GM12878 (cell line): ENCODE measurements around the gene TMEM63B. TPM values are rescaled to one million over a fixed set of nuclear protein-coding genes. Genes with fewer than 3 reads are reported as not detected.

ENCODE experiments used
- ATAC-seq: fragments of 200-7000 bp; cut with Tn5 transposase; 3 replicates; pipeline ENCODE4 v1.9.1; 2020; ENCODE audit warnings: mild to moderate bottlenecking, moderate library complexity
- BruUV-seq: library from RNA; stranded (reverse); fragments of 400-500 nt; replicated peaks from 2 replicates; lab custom pipeline; 2021; lab: Mats Ljungman, UMichigan
- CTCF ChIA-PET: fragments of 300-600 bp; sonication (Branson Sonifier 250); formaldehyde crosslinking; extraction: SDS; loops from one replicate; lab custom pipeline; 2021; ENCODE audit warnings: inconsistent platforms; lab: Yijun Ruan, JAX
- POLR2A ChIA-PET: fragments of 350-600 bp; formaldehyde crosslinking; extraction: SDS; loops from one replicate; lab custom pipeline; 2021; ENCODE audit warnings: inconsistent platforms; lab: Charles Lee
- RAD21 ChIA-PET: fragments of 300-600 bp; sonication (Branson Sonifier 250); formaldehyde crosslinking; loops from one replicate; lab custom pipeline; 2023; ENCODE audit warnings: antibody characterized with exemption; ENCODE audit not compliant: unreplicated experiment; lab: Charles Lee
- SMC1A ChIA-PET: fragments of 300-600 bp; sonication (Branson Sonifier 250); formaldehyde crosslinking; loops from one replicate; lab custom pipeline; 2023; ENCODE audit not compliant: unreplicated experiment, uncharacterized antibody; lab: Charles Lee
- DNase-seq: peaks from one replicate; pipeline ENCODE4 v3.0.0-alpha.2; 2011; ENCODE audit warnings: low read depth, low spot score
- FAIRE-seq: peaks from 3 replicates; lab custom pipeline; 2011; peaks lifted over from hg19 to GRCh38; lab: Jason Lieb, UNC
- H2AFZ ChIP-seq: 2 replicates; pipeline ENCODE4 v1.6.0; 2011; ENCODE audit warnings: low read depth, low read length, control low read depth; ENCODE audit not compliant: control insufficient read depth
- H3K27ac ChIP-seq: 2 replicates; pipeline ENCODE4 v1.5.1; 2011; ENCODE audit warnings: control low read depth; ENCODE audit not compliant: control insufficient read depth, insufficient read depth
- H3K27me3 ChIP-seq, 2 experiments: replicated peaks in 1 of 2; 2 replicates each; pipeline versions ENCODE4 v1.6.0 to v1.6.1; 2011; ENCODE audit warnings: low read length in 1 of 2; ENCODE audit not compliant: control insufficient read depth in 2 of 2, insufficient read depth in 2 of 2
- H3K36me3 ChIP-seq, 2 experiments: 2 replicates each; pipeline ENCODE4 v1.5.1; 2011; ENCODE audit warnings: low read length in 1 of 2; ENCODE audit not compliant: control insufficient read depth in 2 of 2, insufficient read depth in 2 of 2
- H3K4me1 ChIP-seq: 2 replicates; pipeline ENCODE4 v1.6.1; 2011; ENCODE audit warnings: mild to moderate bottlenecking, low read length, moderate library complexity, mixed read lengths; ENCODE audit not compliant: control insufficient read depth, insufficient read depth
- H3K4me2 ChIP-seq: 2 replicates; pipeline ENCODE4 v1.6.0; 2011; ENCODE audit warnings: control low read depth; ENCODE audit not compliant: control insufficient read depth, insufficient read depth
- H3K4me3 ChIP-seq: fragments of 200-600 bp; sonication (generic); 2 replicates; pipeline ENCODE4 v1.5.1; 2016
- H3K79me2 ChIP-seq: 2 replicates; pipeline ENCODE4 v1.6.0; 2011; ENCODE audit warnings: low read length; ENCODE audit not compliant: control insufficient read depth, insufficient read depth
- H3K9ac ChIP-seq: 2 replicates; pipeline ENCODE4 v1.8.0; 2011; ENCODE audit warnings: low read length, control low read depth, mixed read lengths; ENCODE audit not compliant: control insufficient read depth, insufficient read depth
- H3K9me3 ChIP-seq: replicated peaks from 3 replicates; pipeline ENCODE4 v1.5.1; 2011; ENCODE audit warnings: mild to moderate bottlenecking, low read length; ENCODE audit not compliant: control insufficient read depth, insufficient read depth
- H4K20me1 ChIP-seq: 2 replicates; pipeline ENCODE4 v1.6.0; 2011; ENCODE audit not compliant: control insufficient read depth, insufficient read depth
- ASH2L ChIP-seq: fragments of 300-600, 200-600 bp; sonication (generic); IDR thresholded peaks from 2 replicates; pipeline ENCODE4 v1.6.1; 2017; ENCODE audit warnings: low read depth, mild to moderate bottlenecking, borderline replicate concordance
- BMI1 ChIP-seq: fragments of 450-650 bp; IDR thresholded peaks from 2 replicates; pipeline ENCODE4 v1.6.1; 2016; ENCODE audit warnings: mild to moderate bottlenecking, moderate library complexity, borderline replicate concordance
- PAX8 ChIP-seq: fragments of 450-650 bp; IDR thresholded peaks from 2 replicates; pipeline ENCODE4 v1.6.1; 2017; ENCODE audit warnings: mild to moderate bottlenecking, moderate library complexity
- ZNF274 ChIP-seq: IDR thresholded peaks from one replicate; pipeline ENCODE4 v1.8.0; 2011; ENCODE audit not compliant: insufficient read length, insufficient read depth
- WGBS: methylation state at CpG from one replicate; pipeline ENCODE4 v1.1.6; 2016; ENCODE audit warnings: low lambda C conversion rate; ENCODE audit not compliant: insufficient replicate concordance, insufficient coverage; ENCODE audit errors: missing lambda C conversion rate; 5-methylcytosine and 5-hydroxymethylcytosine counted together
- in situ Hi-C: fragments of 300-500 bp; cut with MboI; formaldehyde crosslinking; loops from 9 replicates; pipeline ENCODE4 v1.14.3; 2018; ENCODE audit warnings: mixed read lengths
- intact Hi-C: fragments of 100-400 bp; cut with micrococcal nuclease; formaldehyde crosslinking; loops from one replicate; pipeline ENCODE4 v1.14.2; 2022; ENCODE audit not compliant: unreplicated experiment
- polyA plus RNA-seq, 11 experiments: library from polyadenylated mRNA; depleted of rRNA in 4 of 11; unstranded in 6 of 11; stranded (reverse) in 5 of 11; fragments of >200 nt; fragmentation: Nextera tagmentation in 4 of 11; fragmentation: Illumina TruSeq in 1 of 11; extraction: Ambion mirVana in 4 of 11; extraction: Trizol in 1 of 11; gene quantifications; 1 replicate in 1 of 11; 2 replicates in 10 of 11; pipeline versions ENCODE4 v1.2.1 to v1.2.3, GENCODE V29; 2011 to 2016; ENCODE audit warnings: inconsistent platforms in 2 of 11, missing spikeins in 2 of 11, low read depth in 1 of 11
- total RNA-seq, 4 experiments: library from RNA; depleted of rRNA in 3 of 4; stranded (reverse); fragments of >200 nt in 3 of 4; fragmentation: Illumina TruSeq in 1 of 4; extraction: Trizol in 1 of 4; gene quantifications; 2 replicates each; pipeline versions ENCODE4 v1.2.1 to v1.2.3, GENCODE V29; 2013 to 2021
- TF ChIP-seq, protein P1 (sequence below): IDR thresholded peaks from 2 replicates; pipeline ENCODE4 v1.6.1; 2012; ENCODE audit warnings: mild to moderate bottlenecking, low read depth, low read length

Gene TMEM63B
- total and polyA plus RNA-seq, 10 of the 15 experiments (the other 5 are each of a cell fraction or from before 2014, with no cell fraction given): 0.09 to 15.0 (median 7.1) TPM; not detected in 1

DNA sequence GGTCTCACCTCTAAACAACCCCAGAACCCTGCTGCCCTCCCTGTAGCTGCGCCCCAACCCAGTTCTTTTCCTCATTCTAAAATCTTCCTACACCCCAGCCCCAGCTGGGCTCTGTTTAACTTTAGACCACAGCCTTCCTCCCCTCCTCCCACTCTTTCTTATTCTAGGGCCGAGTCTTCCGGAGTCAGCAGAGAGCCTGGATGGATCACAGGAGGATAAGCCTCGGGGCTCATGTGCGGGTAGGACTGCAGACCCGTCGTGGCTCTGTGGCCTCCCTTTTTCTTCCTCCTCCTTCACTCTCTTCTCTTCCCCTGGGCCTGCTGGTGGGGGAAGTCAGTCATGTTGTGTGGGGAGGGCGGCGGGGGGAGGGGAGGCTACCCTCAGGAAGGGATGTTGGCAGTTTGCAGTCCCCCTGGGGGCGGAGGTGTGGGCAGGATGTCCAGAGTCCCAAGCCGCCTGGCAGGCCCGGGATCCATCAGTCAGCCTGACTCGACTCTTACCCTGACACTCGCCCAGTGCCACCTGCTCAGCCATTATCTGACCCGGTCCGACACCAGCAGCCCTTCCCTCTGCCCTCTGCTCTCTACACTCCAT is 39.3 kb downstream of the TMEM63B start:
- intact Hi-C loops (no loop called here), in situ Hi-C loops (no loop called here)
- Histone ChIP-seq H3K4me2 (no peak overlapping the region), H3K4me1 (no peaks in the 10 kb centered on the region), H4K20me1 (no peaks in the 10 kb centered on the region), H3K27ac (no peak overlapping the region), H3K9me3 (no peaks in the 10 kb centered on the region), H3K4me3 (no peak overlapping the region), H3K9ac (no peak overlapping the region), H3K27me3 (peaks cover 0 to 4% of the 10 kb centered on the region in 2 experiments; a peak in 3 of 4 replicates), H2AFZ (no peak overlapping the region; the same call in 1 of the 2 replicates)
- ChIA-PET RAD21 (no interaction called here), SMC1A (interaction anchor here (0.6 kb wide), 1 partner anchor 26 kb away, joined by 3 read pairs; no protein-coding TSS in a partner anchor), POLR2A (interaction anchor here (0.6 kb wide), 1 partner anchor 1444 kb away, joined by 5 read pairs; no protein-coding TSS in a partner anchor), CTCF (interaction anchor here (0.6 to 8.6 kb wide), 5 partner anchors 16 to 69 kb away, joined by 3 to 117 read pairs (median 3); partner anchors contain the start of gene SLC29A1)
- 28% methylated on average over 9 of the region's 16 CpGs for WGBS
- no TSS peak for BruUV-seq
- no peak for DNase-seq
- no peak for FAIRE-seq
- TF ChIP-seq BMI1 (no peak), PAX8 (no peak), ASH2L (no peak), ZNF274 (no peak)
- TF ChIP-seq, protein P1, sequence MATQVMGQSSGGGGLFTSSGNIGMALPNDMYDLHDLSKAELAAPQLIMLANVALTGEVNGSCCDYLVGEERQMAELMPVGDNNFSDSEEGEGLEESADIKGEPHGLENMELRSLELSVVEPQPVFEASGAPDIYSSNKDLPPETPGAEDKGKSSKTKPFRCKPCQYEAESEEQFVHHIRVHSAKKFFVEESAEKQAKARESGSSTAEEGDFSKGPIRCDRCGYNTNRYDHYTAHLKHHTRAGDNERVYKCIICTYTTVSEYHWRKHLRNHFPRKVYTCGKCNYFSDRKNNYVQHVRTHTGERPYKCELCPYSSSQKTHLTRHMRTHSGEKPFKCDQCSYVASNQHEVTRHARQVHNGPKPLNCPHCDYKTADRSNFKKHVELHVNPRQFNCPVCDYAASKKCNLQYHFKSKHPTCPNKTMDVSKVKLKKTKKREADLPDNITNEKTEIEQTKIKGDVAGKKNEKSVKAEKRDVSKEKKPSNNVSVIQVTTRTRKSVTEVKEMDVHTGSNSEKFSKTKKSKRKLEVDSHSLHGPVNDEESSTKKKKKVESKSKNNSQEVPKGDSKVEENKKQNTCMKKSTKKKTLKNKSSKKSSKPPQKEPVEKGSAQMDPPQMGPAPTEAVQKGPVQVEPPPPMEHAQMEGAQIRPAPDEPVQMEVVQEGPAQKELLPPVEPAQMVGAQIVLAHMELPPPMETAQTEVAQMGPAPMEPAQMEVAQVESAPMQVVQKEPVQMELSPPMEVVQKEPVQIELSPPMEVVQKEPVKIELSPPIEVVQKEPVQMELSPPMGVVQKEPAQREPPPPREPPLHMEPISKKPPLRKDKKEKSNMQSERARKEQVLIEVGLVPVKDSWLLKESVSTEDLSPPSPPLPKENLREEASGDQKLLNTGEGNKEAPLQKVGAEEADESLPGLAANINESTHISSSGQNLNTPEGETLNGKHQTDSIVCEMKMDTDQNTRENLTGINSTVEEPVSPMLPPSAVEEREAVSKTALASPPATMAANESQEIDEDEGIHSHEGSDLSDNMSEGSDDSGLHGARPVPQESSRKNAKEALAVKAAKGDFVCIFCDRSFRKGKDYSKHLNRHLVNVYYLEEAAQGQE: no peak
- TF ChIP-seq, all 136 proteins: peak for 0
- Histone ChIP-seq H3K36me3 (no peaks in the 10 kb centered on the region), H3K79me2 (no peaks in the 10 kb centered on the region)
- ATAC-seq: peak; percentile 35
